Body of pancreas (tissue), 4 donors: Measurements from ENCODE around the gene PODXL. TPM values are rescaled to one million over a fixed set of nuclear protein-coding genes. Genes with fewer than 3 reads are reported as not detected.
A peak's percentile ranks its signal among the peaks of the same experiment; 100 is the strongest.
"Not testable (repeated sequence)": the region's sequence is repeated elsewhere in the genome, so short reads cannot be mapped to it uniquely, and the experiment has no call there.

Source experiments
- ATAC-seq: fragments of 150-250 bp; one replicate; pipeline ENCODE4 v1.9.1; 2016
- DNase-seq, 4 donors: peaks; one replicate each; pipeline ENCODE4 v3.0.0-alpha.2; 2019
- H3K27ac ChIP-seq, 4 donors: fragments of 200-600 bp; sonication (generic); 1 replicate in 3 of 4; 2 replicates in 1 of 4; pipeline versions ENCODE4 v1.5.1 to v1.6.1; 2016 to 2019; ENCODE audit warnings: mild to moderate bottlenecking in 1 of 4, mixed read lengths in 1 of 4, moderate library complexity in 1 of 4
- H3K27me3 ChIP-seq, 2 donors: fragments of 200-600 bp; sonication (generic); one replicate each; pipeline ENCODE4 v1.6.0; 2016; ENCODE audit warnings: mild to moderate bottlenecking in 1 of 2
- H3K36me3 ChIP-seq, 2 donors: fragments of 200-600 bp; sonication (generic); replicated peaks in 1 of 2; 2 replicates each; pipeline ENCODE4 v1.5.1; 2016; ENCODE audit warnings: low read depth in 2 of 2; ENCODE audit not compliant: insufficient read depth in 1 of 2
- H3K4me1 ChIP-seq: fragments of 200-600 bp; sonication (generic); one replicate; pipeline ENCODE4 v1.6.0; 2016
- H3K4me3 ChIP-seq, 2 donors: fragments of 200-600 bp; sonication (generic); 1 replicate in 1 of 2; 2 replicates in 1 of 2; pipeline ENCODE4 v1.5.1; 2016 to 2019
- H3K9me3 ChIP-seq, 3 donors: fragments of 200-600 bp; sonication (generic); 1 replicate in 2 of 3; 2 replicates in 1 of 3; pipeline ENCODE4 v1.5.1; 2016
- CTCF ChIP-seq, 7 experiments: fragments of 450-650 bp in 4 of 7; fragments of 200-600 bp in 3 of 7; sonication (generic) in 3 of 7; IDR thresholded peaks; one replicate each; pipeline ENCODE4 v1.5.1; 2016 to 2019; ENCODE audit warnings: antibody characterized with exemption in 7 of 7
- POLR2A ChIP-seq, 3 donors: fragments of 450-650 bp; IDR thresholded peaks; one replicate each; pipeline ENCODE4 v1.6.1; 2016; ENCODE audit warnings: antibody characterized with exemption in 3 of 3, mild to moderate bottlenecking in 2 of 3
- WGBS, 2 donors: methylation state at CpG; one replicate each; pipeline ENCODE4 v1.1.5; 2017; 5-methylcytosine and 5-hydroxymethylcytosine counted together
- intact Hi-C: fragments of 100-400 bp; cut with DNase I; formaldehyde crosslinking; loops from one replicate; pipeline ENCODE4 v1.15.1; 2023
- total RNA-seq, 2 donors: library from RNA; depleted of rRNA; stranded (reverse); fragments of >200 nt; gene quantifications; one replicate each; pipeline ENCODE4 v1.1.0, GENCODE V29; 2016

The PODXL gene
- total RNA-seq, 2 donors from 2014 or later, result 36.9 to 106 TPM

DNA sequence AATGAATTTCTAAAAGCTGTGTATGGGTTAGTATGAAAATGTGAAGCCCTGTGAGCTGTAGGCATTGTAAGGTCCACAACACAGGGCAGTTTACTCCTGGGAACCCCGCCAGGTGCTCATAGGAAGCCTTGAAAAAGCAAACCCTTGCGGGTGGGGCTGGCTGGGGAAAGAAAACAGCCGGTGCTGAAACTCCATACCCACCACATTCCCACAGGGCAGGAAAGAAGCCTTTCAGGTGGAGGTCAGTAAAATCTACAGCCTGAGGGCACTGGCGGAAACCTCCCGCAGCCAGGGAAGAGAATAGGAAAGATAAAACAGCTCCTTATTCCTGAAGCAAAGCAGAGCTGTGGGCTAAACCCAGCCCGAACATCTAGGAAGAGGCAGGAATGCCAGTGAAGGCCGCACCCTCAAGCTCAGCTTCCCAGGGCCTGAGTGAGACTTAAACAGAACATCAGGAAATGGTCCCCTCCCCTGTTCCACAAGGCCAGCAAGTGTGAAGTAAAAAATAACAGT, 34.7 kb downstream of the PODXL start:
- peak in 2 of 3 donors; percentile 26 to 38 for TF ChIP-seq POLR2A (IDR thresholded peaks at IDR 0.05)
- no peak for TF ChIP-seq CTCF (IDR thresholded peaks at IDR 0.05)

GRCh38 chr7:131518626-131519025, 37.8 kb downstream of the PODXL start:
- H3K27me3 ChIP-seq, result no peaks in the 10 kb centered on the region
- H3K27ac ChIP-seq, result peak overlapping the region in 3 of 4 donors; percentile 18 to 87 (median 77)
- no peak for ATAC-seq
- 77 to 81% methylated on average over 10 to 11 of the region's 11 CpGs for WGBS, 2 donors
- TF ChIP-seq POLR2A (IDR thresholded peaks at IDR 0.05) (no peak), CTCF (IDR thresholded peaks at IDR 0.05) (no peak)
- no peaks in the 10 kb centered on the region for H3K36me3 ChIP-seq
- DNase-seq, result peak in 2 of 4 donors; percentile 4 to 11
- H3K4me1 ChIP-seq, result peaks cover 59% of the 10 kb centered on the region
- no peak overlapping the region for H3K4me3 ChIP-seq
- intact Hi-C loops, result no loop called here
- H3K9me3 ChIP-seq, result no peaks in the 10 kb centered on the region

More for the DNA sequence above, 34.7 kb downstream of the PODXL start:
- intact Hi-C loops, result no loop called here
- Histone ChIP-seq H3K4me3 (no peak overlapping the region), H3K36me3 (no peaks in the 10 kb centered on the region), H3K9me3 (no peaks in the 10 kb centered on the region), H3K4me1 (peaks cover 75% of the 10 kb centered on the region), H3K27me3 (no peaks in the 10 kb centered on the region), H3K27ac (peak overlapping the region; percentile 77 to 87 (median 82))
- 21 to 28% methylated on average over 7 of the region's 7 CpGs for WGBS, 2 donors
- ATAC-seq (peak; percentile 92), DNase-seq (peak; percentile 95 to 98 (median 96))

DNA sequence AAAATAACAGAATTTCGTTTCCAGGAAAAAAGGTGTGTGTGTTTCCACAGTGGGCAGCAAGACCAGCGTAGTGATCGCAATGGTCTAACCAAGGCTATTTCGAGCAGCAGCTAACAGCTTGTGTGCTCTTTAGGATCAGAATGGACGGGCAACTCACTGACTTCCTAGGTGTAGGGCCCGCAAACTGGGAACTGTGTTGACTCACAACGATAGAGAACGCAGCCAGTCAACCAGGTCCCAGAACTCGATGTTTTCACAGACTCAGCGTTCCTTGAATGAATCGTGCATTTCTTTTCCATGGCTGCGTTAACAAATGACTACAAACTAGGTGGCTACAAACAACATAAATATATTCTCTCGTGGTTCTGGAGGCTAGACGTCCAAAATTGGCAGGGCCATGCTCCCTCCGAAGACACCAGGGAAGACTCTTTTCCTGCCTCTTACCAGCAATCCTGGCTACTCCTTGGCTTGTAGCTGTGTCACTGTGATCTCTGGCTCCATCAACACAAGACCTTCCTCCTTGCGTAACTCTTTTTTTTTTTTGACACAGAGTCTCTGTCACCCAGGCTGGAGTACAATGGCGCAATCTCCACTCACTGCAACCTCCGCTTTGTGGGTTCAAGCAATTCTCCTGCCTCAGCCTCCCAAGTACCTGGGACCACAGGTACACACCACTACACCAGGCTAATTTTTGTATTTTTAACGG, 39.1 kb downstream of the PODXL start:
- H3K27ac ChIP-seq, result no peak overlapping the region
- no peak for DNase-seq
- H3K4me3 ChIP-seq, result no peak overlapping the region
- WGBS, 2 donors, result 89% methylated on average over 19 of the region's 19 CpGs
- H3K36me3 ChIP-seq, result no peaks in the 10 kb centered on the region
- no peaks in the 10 kb centered on the region for H3K27me3 ChIP-seq
- no peak for ATAC-seq
- no peaks in the 10 kb centered on the region for H3K9me3 ChIP-seq
- peaks cover 57% of the 10 kb centered on the region for H3K4me1 ChIP-seq
- TF ChIP-seq POLR2A (IDR thresholded peaks at IDR 0.05), result no peak
- TF ChIP-seq CTCF (IDR thresholded peaks at IDR 0.05), result no peak
- intact Hi-C loops, result no loop called here

DNA sequence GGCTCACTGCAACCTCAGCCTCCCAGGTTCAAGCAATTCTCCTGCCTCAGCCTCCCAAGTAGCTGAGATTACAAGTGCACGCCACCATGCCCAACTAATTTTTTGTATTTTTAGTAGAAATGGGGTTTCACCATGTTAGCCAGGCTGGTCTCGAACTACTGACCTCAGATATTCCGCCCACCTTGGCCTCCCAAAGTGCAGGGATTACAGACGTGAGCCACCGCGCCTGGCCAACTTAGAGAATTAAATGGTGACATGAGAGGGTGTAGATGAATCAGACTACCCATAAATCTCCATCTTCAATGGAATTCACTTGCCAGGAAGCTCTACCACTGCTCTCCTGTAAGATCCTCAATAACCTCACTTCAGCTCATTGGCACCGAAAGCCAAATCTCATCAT, 41.0 kb downstream of the PODXL start:
- ATAC-seq, H3K36me3 ChIP-seq, H3K4me3 ChIP-seq, DNase-seq, H3K9me3 ChIP-seq, H3K27ac ChIP-seq, H3K27me3 ChIP-seq, intact Hi-C loops: not testable (repeated sequence)
- 93 to 95% methylated on average over 7 of the region's 7 CpGs for WGBS, 2 donors
- peaks cover 52% of the 10 kb centered on the region for H3K4me1 ChIP-seq

DNA sequence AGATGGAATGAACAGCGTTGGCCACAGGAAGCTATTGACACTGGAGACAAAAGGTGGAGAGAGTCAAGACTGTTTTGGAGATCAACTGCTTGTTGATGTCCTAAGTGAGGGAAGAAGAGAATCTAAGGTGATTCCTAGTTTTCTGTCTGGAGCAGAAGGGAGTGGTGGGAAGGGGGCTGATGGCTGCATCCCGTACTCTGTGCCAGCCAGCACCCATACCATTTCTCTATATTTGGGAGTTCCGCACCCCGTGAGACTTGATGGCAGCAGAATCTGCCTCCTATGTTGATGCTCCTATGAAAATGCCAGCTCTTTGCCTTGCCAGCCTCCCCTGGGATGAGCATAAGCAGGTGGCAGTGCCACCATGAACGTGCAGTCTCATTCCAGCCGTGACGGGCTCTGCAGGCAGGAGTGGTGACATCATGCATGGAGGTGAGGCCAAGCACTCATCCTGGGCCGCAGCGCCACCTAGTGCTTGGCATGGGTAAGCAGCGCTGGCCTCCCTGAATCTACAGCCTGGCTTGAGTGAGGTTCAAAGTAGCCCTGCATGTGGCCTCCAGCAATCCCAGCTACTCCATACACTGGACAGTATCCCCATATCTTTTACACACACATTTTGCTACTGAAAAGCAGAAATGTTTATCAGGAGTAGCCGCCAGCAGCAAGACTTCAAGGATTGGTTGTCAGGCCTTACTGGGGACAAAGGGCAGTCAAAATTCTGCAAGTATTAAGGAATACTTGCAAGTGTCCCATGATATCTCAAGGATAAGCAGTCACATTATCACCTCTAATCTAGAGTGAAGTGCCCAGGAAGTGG, 43.0 kb downstream of the PODXL start:
- H3K27ac ChIP-seq, result peak overlapping the region; percentile 63 to 82 (median 77)
- ATAC-seq (peak; percentile 99), DNase-seq (peak; percentile 93 to 95 (median 94))
- intact Hi-C loops, result no loop called here
- no peak overlapping the region for H3K4me3 ChIP-seq
- H3K27me3 ChIP-seq, result no peaks in the 10 kb centered on the region
- 37 to 81% methylated on average over 5 to 11 of the region's 11 CpGs for WGBS, 2 donors
- H3K36me3 ChIP-seq, result no peaks in the 10 kb centered on the region
- H3K4me1 ChIP-seq, result peaks cover 38% of the 10 kb centered on the region
- no peaks in the 10 kb centered on the region for H3K9me3 ChIP-seq
- TF ChIP-seq CTCF (IDR thresholded peaks at IDR 0.05), result peak; percentile 89 to 97 (median 96)
- TF ChIP-seq POLR2A (IDR thresholded peaks at IDR 0.05), result peak in 2 of 3 donors; percentile 7 to 14
